Transverse colon (tissue), 4 donors: ENCODE results near the gene HOXC12. TPM values are rescaled to one million over a fixed set of nuclear protein-coding genes. Genes with fewer than 3 reads are reported as not detected.

ENCODE experiments used
- DNase-seq: peaks from one replicate; pipeline ENCODE4 v3.0.0-alpha.2; 2019
- H3K27ac ChIP-seq, 4 donors: fragments of 200-600 bp; sonication (generic); 2 replicates each; pipeline ENCODE4 v1.5.1; 2016 to 2018; ENCODE audit warnings: inconsistent platforms in 4 of 4
- H3K27me3 ChIP-seq: fragments of 200-600 bp; sonication (generic); 2 replicates; pipeline ENCODE4 v1.5.1; 2017; ENCODE audit warnings: inconsistent platforms
- H3K36me3 ChIP-seq, 4 donors: fragments of 200-600 bp; sonication (generic); 2 replicates each; pipeline ENCODE4 v1.5.1; 2017 to 2019; ENCODE audit warnings: inconsistent platforms in 4 of 4
- H3K4me1 ChIP-seq, 4 donors: fragments of 200-600 bp; sonication (generic); 2 replicates each; pipeline ENCODE4 v1.5.1; 2017 to 2020; ENCODE audit warnings: inconsistent platforms in 4 of 4
- H3K4me3 ChIP-seq, 4 donors: fragments of 200-600 bp; sonication (generic); 1 replicate in 1 of 4; 2 replicates in 3 of 4; pipeline versions ENCODE4 v1.5.1 to v1.6.1; 2017 to 2019; ENCODE audit warnings: inconsistent platforms in 4 of 4
- H3K9me3 ChIP-seq, 2 donors: fragments of 200-600 bp; sonication (generic); 2 replicates each; pipeline ENCODE4 v1.5.1; 2017 to 2019; ENCODE audit warnings: inconsistent platforms in 2 of 2
- CTCF ChIP-seq, 5 experiments: fragments of 200-600 bp in 3 of 5; fragments of 450-650 bp in 2 of 5; sonication (generic) in 3 of 5; IDR thresholded peaks; 1 replicate in 2 of 5; 2 replicates in 3 of 5; pipeline ENCODE4 v1.5.1; 2016 to 2017; ENCODE audit warnings: antibody characterized with exemption in 5 of 5, inconsistent platforms in 3 of 5, mild to moderate bottlenecking in 2 of 5, moderate library complexity in 1 of 5
- EP300 ChIP-seq: sonication (generic); formaldehyde crosslinking; IDR thresholded peaks from one replicate; pipeline ENCODE4 v1.6.1; 2017; ENCODE audit warnings: antibody characterized with exemption, low read depth
- POLR2A ChIP-seq: fragments of 450-650 bp; IDR thresholded peaks from one replicate; pipeline ENCODE4 v1.6.1; 2016; ENCODE audit warnings: antibody characterized with exemption, mild to moderate bottlenecking, moderate library complexity
- POLR2AphosphoS5 ChIP-seq, 3 donors: sonication (generic); formaldehyde crosslinking; IDR thresholded peaks; one replicate each; pipeline ENCODE4 v1.6.1; 2016; ENCODE audit warnings: antibody characterized with exemption in 3 of 3
- WGBS, 2 donors: methylation state at CpG; one replicate each; pipeline ENCODE4 v1.1.5; 2018; ENCODE audit warnings: low coverage in 1 of 2; 5-methylcytosine and 5-hydroxymethylcytosine counted together
- in situ Hi-C, 4 donors: fragments of 200-750 bp; cut with MboI; loops; one replicate each; pipeline versions ENCODE4 v1.15.0 to v1.15.1; 2017; ENCODE audit warnings: low sequenced_read_pairs in 3 of 4, low pct_ligation_motif_present in 1 of 4, low pct_unique_long_range_greater_than_20kb in 1 of 4
- intact Hi-C: fragments of 100-400 bp; cut with DNase I; formaldehyde crosslinking; loops from one replicate; pipeline ENCODE4 v1.15.1; 2023; ENCODE audit warnings: low total_unique reads
- total RNA-seq, 4 donors: library from RNA; depleted of rRNA; stranded (reverse); fragments of >200 nt; gene quantifications; one replicate each; pipeline ENCODE4 v1.1.0, GENCODE V29; 2016

The HOXC12 gene
- total RNA-seq, 4 donors from 2014 or later: not detected

GRCh38 chr12:53969588-53970259 lies 15.0 kb downstream of the HOXC12 start:
- 40% methylated on average over 12 of the region's 12 CpGs; no CpG with 5 or more reads in 1 of the 2 donors for WGBS, 2 donors
- TF ChIP-seq POLR2AphosphoS5 (IDR thresholded peaks at IDR 0.05) (no peak), EP300 (no peak), POLR2A (no peak), CTCF (IDR thresholded peaks at IDR 0.05) (no peak)
- H3K9me3 ChIP-seq: no peaks in the 10 kb centered on the region
- H3K27me3 ChIP-seq: peaks cover 100% of the 10 kb centered on the region
- no peak for DNase-seq
- H3K4me3 ChIP-seq: no peak overlapping the region
- H3K27ac ChIP-seq: no peak overlapping the region
- intact Hi-C loops: no loop called here
- H3K36me3 ChIP-seq: no peaks in the 10 kb centered on the region
- H3K4me1 ChIP-seq: peaks cover 3 to 29% (median 19%) of the 10 kb centered on the region in 4 donors
- in situ Hi-C loops: no loop called here

- Histone ChIP-seq H3K36me3 (no peaks in the 10 kb centered on the region), H3K27ac (no peak overlapping the region), H3K27me3 (peaks cover 100% of the 10 kb centered on the region), H3K4me3 (no peak overlapping the region), H3K4me1 (peaks cover 3 to 36% (median 23%) of the 10 kb centered on the region in 4 donors), H3K9me3 (no peaks in the 10 kb centered on the region)
- WGBS, 2 donors: 39 to 45% methylated on average over 3 to 4 of the region's 4 CpGs
- intact Hi-C loops: no loop called here
- no peak for DNase-seq
- in situ Hi-C loops: no loop called here
- no peak for TF ChIP-seq POLR2A
- TF ChIP-seq EP300: no peak
- TF ChIP-seq CTCF (IDR thresholded peaks at IDR 0.05): no peak
- no peak for TF ChIP-seq POLR2AphosphoS5 (IDR thresholded peaks at IDR 0.05)
Measured at GRCh38 chr12:53970451-53970850, 15.7 kb downstream of the HOXC12 start.

GRCh38 chr12:53971129-53971528 lies 16.4 kb downstream of the HOXC12 start:
- Histone ChIP-seq H3K9me3 (peaks cover 0 to under 1% of the 10 kb centered on the region in 2 donors), H3K4me3 (no peak overlapping the region), H3K27ac (no peak overlapping the region), H3K4me1 (peaks cover 3 to 31% (median 21%) of the 10 kb centered on the region in 4 donors), H3K36me3 (no peaks in the 10 kb centered on the region), H3K27me3 (peaks cover 100% of the 10 kb centered on the region)
- in situ Hi-C loops (no loop called here), intact Hi-C loops (no loop called here)
- TF ChIP-seq POLR2A (no peak), POLR2AphosphoS5 (IDR thresholded peaks at IDR 0.05) (no peak), EP300 (no peak), CTCF (IDR thresholded peaks at IDR 0.05) (no peak)
- WGBS, 2 donors: 88 to 89% methylated on average over 3 of the region's 3 CpGs
- no peak for DNase-seq

- Histone ChIP-seq H3K4me1 (peaks cover 3 to 26% (median 18%) of the 10 kb centered on the region in 4 donors), H3K27me3 (peaks cover 100% of the 10 kb centered on the region), H3K9me3 (peaks cover 0 to 5% of the 10 kb centered on the region in 2 donors), H3K36me3 (no peaks in the 10 kb centered on the region), H3K27ac (no peak overlapping the region), H3K4me3 (no peak overlapping the region)
- TF ChIP-seq POLR2AphosphoS5 (IDR thresholded peaks at IDR 0.05) (no peak), POLR2A (no peak), EP300 (no peak), CTCF (IDR thresholded peaks at IDR 0.05) (no peak)
- no peak for DNase-seq
- intact Hi-C loops: no loop called here
- 80% methylated on average over 2 of the region's 2 CpGs; no CpG with 5 or more reads in 1 of the 2 donors for WGBS, 2 donors
- in situ Hi-C loops: no loop called here
Measured at GRCh38 chr12:53971686-53972085, 17.0 kb downstream of the HOXC12 start.
